ENCODE measurements around the gene PROCR.

- no peak for TF ChIP-seq POLR2AphosphoS5 (IDR thresholded peaks at IDR 0.05; ENCODE audit: insufficient read depth in 1 of 2, low read depth in 1 of 2)
- TF ChIP-seq CTCF (IDR thresholded peaks at IDR 0.05), result no peak
Observed at GRCh38 chr20:35144694-35145093, 27.2 kb upstream of the PROCR start.
